ENCODE measurements around the gene RBMS3.

DNA sequence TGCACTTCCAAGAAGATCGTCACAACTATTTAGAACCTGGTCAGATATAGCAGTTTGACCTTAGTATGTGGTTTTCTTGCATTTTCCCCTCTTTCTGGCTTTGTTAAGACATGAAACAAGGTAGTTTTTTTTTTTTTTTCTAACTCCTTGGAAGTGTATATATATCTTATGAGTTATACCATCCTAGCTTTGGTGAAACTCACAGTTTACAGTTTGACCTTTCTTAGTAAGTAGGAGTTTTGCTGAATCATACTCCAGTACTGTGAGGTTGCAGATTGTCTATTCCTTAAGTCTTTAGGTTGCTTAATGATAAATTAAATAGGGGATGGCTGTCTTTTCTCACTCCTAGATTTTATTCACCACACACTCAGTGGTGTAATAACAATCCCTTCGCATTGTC lies 325.0 kb downstream of the RBMS3 start:
- TF ChIP-seq, protein P1, sequence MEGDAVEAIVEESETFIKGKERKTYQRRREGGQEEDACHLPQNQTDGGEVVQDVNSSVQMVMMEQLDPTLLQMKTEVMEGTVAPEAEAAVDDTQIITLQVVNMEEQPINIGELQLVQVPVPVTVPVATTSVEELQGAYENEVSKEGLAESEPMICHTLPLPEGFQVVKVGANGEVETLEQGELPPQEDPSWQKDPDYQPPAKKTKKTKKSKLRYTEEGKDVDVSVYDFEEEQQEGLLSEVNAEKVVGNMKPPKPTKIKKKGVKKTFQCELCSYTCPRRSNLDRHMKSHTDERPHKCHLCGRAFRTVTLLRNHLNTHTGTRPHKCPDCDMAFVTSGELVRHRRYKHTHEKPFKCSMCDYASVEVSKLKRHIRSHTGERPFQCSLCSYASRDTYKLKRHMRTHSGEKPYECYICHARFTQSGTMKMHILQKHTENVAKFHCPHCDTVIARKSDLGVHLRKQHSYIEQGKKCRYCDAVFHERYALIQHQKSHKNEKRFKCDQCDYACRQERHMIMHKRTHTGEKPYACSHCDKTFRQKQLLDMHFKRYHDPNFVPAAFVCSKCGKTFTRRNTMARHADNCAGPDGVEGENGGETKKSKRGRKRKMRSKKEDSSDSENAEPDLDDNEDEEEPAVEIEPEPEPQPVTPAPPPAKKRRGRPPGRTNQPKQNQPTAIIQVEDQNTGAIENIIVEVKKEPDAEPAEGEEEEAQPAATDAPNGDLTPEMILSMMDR (IDR thresholded peaks at IDR 0.05), result no peak
- TF ChIP-seq EP300 (IDR thresholded peaks at IDR 0.05), result no peak
- TF ChIP-seq POLR2A (IDR thresholded peaks at IDR 0.05), result no peak
- no peak for TF ChIP-seq POLR2AphosphoS5 (IDR thresholded peaks at IDR 0.05)
